MM.1S (cell line): Measurements from ENCODE around the gene PLXNA4.

Experiments
- DNase-seq: peaks from one replicate; pipeline ENCODE4 v3.0.0-alpha.2; 2015
- H2AFZ ChIP-seq: fragments of 300-600 bp; sonication (generic); 2 replicates; pipeline ENCODE4 v1.6.0; 2016; ENCODE audit warnings: antibody characterized with exemption, low read length
- H3F3A ChIP-seq: fragments of 300-600 bp; sonication (generic); 2 replicates; pipeline ENCODE4 v1.6.1; 2016; ENCODE audit warnings: mild to moderate bottlenecking, antibody characterized with exemption, low read length, moderate library complexity, mixed read lengths; ENCODE audit not compliant: insufficient read depth
- H3K27ac ChIP-seq: fragments of 300-600 bp; sonication (generic); 2 replicates; pipeline ENCODE4 v1.5.1; 2016; ENCODE audit warnings: mild to moderate bottlenecking, low read length
- H3K27me3 ChIP-seq: fragments of 300-600 bp; sonication (generic); replicated peaks from 2 replicates; pipeline ENCODE4 v1.6.0; 2016; ENCODE audit warnings: low read length; ENCODE audit not compliant: insufficient read depth
- H3K36me3 ChIP-seq: fragments of 300-600 bp; sonication (generic); replicated peaks from 2 replicates; pipeline ENCODE4 v1.6.1; 2016; ENCODE audit warnings: mild to moderate bottlenecking, low read length, mixed read lengths; ENCODE audit not compliant: insufficient read depth
- H3K4me1 ChIP-seq: fragments of 300-600 bp; sonication (generic); 2 replicates; pipeline ENCODE4 v1.6.1; 2016; ENCODE audit warnings: low read length, mixed read lengths
- H3K4me2 ChIP-seq: fragments of 300-600 bp; sonication (generic); 2 replicates; pipeline ENCODE4 v1.6.0; 2016; ENCODE audit warnings: low read depth, low read length
- H3K4me3 ChIP-seq: fragments of 300-600 bp; sonication (generic); 2 replicates; pipeline ENCODE4 v1.5.1; 2016; ENCODE audit warnings: low read length, mixed read lengths
- H3K79me2 ChIP-seq: fragments of 300-600 bp; sonication (generic); 2 replicates; pipeline ENCODE4 v1.6.1; 2016; ENCODE audit warnings: mixed run types, low read length, mixed read lengths
- H3K9ac ChIP-seq: fragments of 300-600 bp; sonication (generic); 2 replicates; pipeline ENCODE4 v1.6.1; 2016; ENCODE audit warnings: low read length, mixed read lengths
- H3K9me2 ChIP-seq: fragments of 300-600 bp; sonication (generic); replicated peaks from 2 replicates; pipeline ENCODE4 v1.6.1; 2016; ENCODE audit warnings: mild to moderate bottlenecking, low read length, mixed read lengths; ENCODE audit not compliant: insufficient read depth
- H3K9me3 ChIP-seq: fragments of 300-600 bp; sonication (generic); replicated peaks from 2 replicates; pipeline ENCODE4 v1.6.1; 2016; ENCODE audit warnings: mild to moderate bottlenecking, low read length, mixed read lengths; ENCODE audit not compliant: insufficient read depth
- H4K20me1 ChIP-seq: fragments of 300-600 bp; sonication (generic); 2 replicates; pipeline ENCODE4 v1.6.1; 2016; ENCODE audit warnings: mild to moderate bottlenecking, low read length, moderate library complexity, mixed read lengths; ENCODE audit not compliant: insufficient read depth
- CTCF ChIP-seq: fragments of 300-600 bp; sonication (generic); IDR thresholded peaks from 2 replicates; pipeline ENCODE4 v1.5.1; 2016; ENCODE audit warnings: antibody characterized with exemption, low read length, mixed read lengths
- EZH2 ChIP-seq: fragments of 300-600 bp; sonication (generic); optimal IDR thresholded peaks from 2 replicates; pipeline ENCODE3; 2017; ENCODE audit warnings: low read depth, mild to moderate bottlenecking, antibody characterized with exemption, low read length, mixed read lengths
- EZH2phosphoT487 ChIP-seq: fragments of 300-600 bp; sonication (generic); IDR thresholded peaks from 2 replicates; pipeline ENCODE4 v1.6.1; 2018; ENCODE audit warnings: antibody characterized with exemption, low read length

The PLXNA4 gene

GRCh38 chr7:132361146-132361545 lies 215.1 kb downstream of the PLXNA4 start:
- no peak for DNase-seq
- H3K36me3 ChIP-seq = no peaks in the 10 kb centered on the region
- no peaks in the 10 kb centered on the region for H4K20me1 ChIP-seq
- H3K9ac ChIP-seq = no peak overlapping the region
- no peak overlapping the region for H2AFZ ChIP-seq
- H3K27ac ChIP-seq = no peak overlapping the region
- no peak overlapping the region for H3K4me3 ChIP-seq
- no peaks in the 10 kb centered on the region for H3K4me1 ChIP-seq
- no peaks in the 10 kb centered on the region for H3K79me2 ChIP-seq
- no peak overlapping the region for H3K4me2 ChIP-seq
- H3K27me3 ChIP-seq = no peaks in the 10 kb centered on the region
- H3K9me3 ChIP-seq = no peaks in the 10 kb centered on the region
- no peaks in the 10 kb centered on the region for H3K9me2 ChIP-seq
- no peaks in the 10 kb centered on the region for H3F3A ChIP-seq
- TF ChIP-seq EZH2phosphoT487 = no peak
- no peak for TF ChIP-seq CTCF
- TF ChIP-seq EZH2 = no peak

GRCh38 chr7:132359743-132360142 lies 216.5 kb downstream of the PLXNA4 start:
- H3K9ac ChIP-seq = no peak overlapping the region
- TF ChIP-seq EZH2 (no peak), CTCF (no peak), EZH2phosphoT487 (no peak)
- H3F3A ChIP-seq = no peaks in the 10 kb centered on the region
- H3K79me2 ChIP-seq = no peaks in the 10 kb centered on the region
- no peaks in the 10 kb centered on the region for H3K27me3 ChIP-seq
- no peak overlapping the region for H2AFZ ChIP-seq
- no peaks in the 10 kb centered on the region for H4K20me1 ChIP-seq
- no peaks in the 10 kb centered on the region for H3K36me3 ChIP-seq
- no peak for DNase-seq
- H3K4me1 ChIP-seq = no peaks in the 10 kb centered on the region
- no peak overlapping the region for H3K27ac ChIP-seq
- no peaks in the 10 kb centered on the region for H3K9me2 ChIP-seq
- H3K4me2 ChIP-seq = no peak overlapping the region
- H3K9me3 ChIP-seq = no peaks in the 10 kb centered on the region
- H3K4me3 ChIP-seq = no peak overlapping the region

GRCh38 chr7:132355048-132355447 lies 221.2 kb downstream of the PLXNA4 start:
- no peak for DNase-seq
- no peak overlapping the region for H3K9ac ChIP-seq
- no peak overlapping the region for H3K4me2 ChIP-seq
- no peaks in the 10 kb centered on the region for H3K79me2 ChIP-seq
- H2AFZ ChIP-seq = no peak overlapping the region
- H3K9me3 ChIP-seq = no peaks in the 10 kb centered on the region
- no peaks in the 10 kb centered on the region for H3F3A ChIP-seq
- H3K27me3 ChIP-seq = no peaks in the 10 kb centered on the region
- TF ChIP-seq EZH2 (no peak), EZH2phosphoT487 (no peak), CTCF (no peak)
- no peaks in the 10 kb centered on the region for H3K4me1 ChIP-seq
- no peak overlapping the region for H3K4me3 ChIP-seq
- no peak overlapping the region for H3K27ac ChIP-seq
- no peaks in the 10 kb centered on the region for H4K20me1 ChIP-seq
- no peaks in the 10 kb centered on the region for H3K9me2 ChIP-seq
- no peaks in the 10 kb centered on the region for H3K36me3 ChIP-seq
